DND-41 (cell line): Measurements from ENCODE around the gene METTL13.

ENCODE experiments used
- CTCF ChIP-seq: IDR thresholded peaks from 2 replicates; pipeline ENCODE4 v1.5.1; 2012; ENCODE audit warnings: borderline replicate concordance, low read length, moderate library complexity, mild to moderate bottlenecking; ENCODE audit not compliant: poor library complexity, severe bottlenecking; ENCODE audit errors: extremely low read depth
- EZH2 ChIP-seq: IDR thresholded peaks from 3 replicates; pipeline ENCODE4 v1.6.1; 2012; ENCODE audit warnings: borderline replicate concordance, low read depth, mild to moderate bottlenecking, moderate library complexity, low read length, inconsistent platforms; ENCODE audit not compliant: severe bottlenecking

GRCh38 chr1:171799166-171799565, 17.7 kb downstream of the METTL13 start:
- TF ChIP-seq CTCF (no peak), EZH2 (no peak)
